Activated B cell treated with CpG ODN at 0.5 μM for 24 hours (primary cell): ENCODE measurements around the gene CMC4. TPM values are rescaled to one million over a fixed set of nuclear protein-coding genes. Genes with fewer than 3 reads are reported as not detected.

Experiments
- ATAC-seq: fragments of 200-7000 bp; cut with Tn5 transposase; one replicate; pipeline ENCODE4 v1.10.0; 2021; ENCODE audit warnings: low read depth, mild to moderate bottlenecking, moderate library complexity
- CTCF ChIA-PET: fragments of 350-600 bp; sonication (Branson Sonifier 250); formaldehyde crosslinking; loops from one replicate; lab custom pipeline; 2021; ENCODE audit warnings: antibody characterized with exemption; lab: Charles Lee
- POLR2A ChIA-PET: fragments of 350-600 bp; sonication (Branson Sonifier 250); formaldehyde crosslinking; loops from one replicate; lab custom pipeline; 2021; ENCODE audit warnings: antibody characterized with exemption; lab: Charles Lee
- DNase-seq: peaks from one replicate; pipeline ENCODE4 v3.0.0; 2022
- H3K27ac Mint-ChIP-seq: one replicate; pipeline ENCODE4 v1.8.0; 2020; ENCODE audit warnings: mixed read lengths
- H3K27me3 Mint-ChIP-seq: one replicate; pipeline ENCODE4 v1.8.0; 2021; ENCODE audit warnings: mixed read lengths
- H3K36me3 Mint-ChIP-seq: one replicate; pipeline ENCODE4 v1.8.0; 2021; ENCODE audit warnings: low read depth, mixed read lengths
- H3K4me1 Mint-ChIP-seq: one replicate; pipeline ENCODE4 v1.8.0; 2021; ENCODE audit warnings: mixed read lengths
- H3K4me3 Mint-ChIP-seq: one replicate; pipeline ENCODE4 v1.8.0; 2020; ENCODE audit warnings: mild to moderate bottlenecking, mixed read lengths
- H3K9me3 Mint-ChIP-seq: one replicate; pipeline ENCODE4 v1.8.0; 2020; ENCODE audit warnings: mixed read lengths
- CTCF ChIP-seq: fragments of 200-600 bp; IDR thresholded peaks from one replicate; pipeline ENCODE4 v1.8.0; 2022; ENCODE audit warnings: antibody characterized with exemption, mild to moderate bottlenecking
- intact Hi-C: fragments of 100-400 bp; cut with micrococcal nuclease; formaldehyde crosslinking; loops from one replicate; pipeline ENCODE4 v1.15.1; 2024
- total RNA-seq: library from RNA; stranded (reverse); gene quantifications from 2 replicates; pipeline ENCODE4 v1.2.3, GENCODE V29; 2022

The CMC4 gene
- total RNA-seq, 1 donor from 2014 or later = 5.3 TPM

GRCh38 chrX:155108427-155108826 is 37.5 kb upstream of the CMC4 start:
- no peak overlapping the region for H3K27ac Mint-ChIP-seq
- peaks cover 32% of the 10 kb centered on the region for H3K36me3 Mint-ChIP-seq
- H3K9me3 Mint-ChIP-seq = no peaks in the 10 kb centered on the region
- H3K4me3 Mint-ChIP-seq = no peak overlapping the region
- intact Hi-C loops = no loop called here
- H3K4me1 Mint-ChIP-seq = peaks cover 3% of the 10 kb centered on the region
- ATAC-seq = no peak
- ChIA-PET POLR2A (no interaction called here), CTCF (no interaction called here)
- TF ChIP-seq CTCF = no peak
- no peaks in the 10 kb centered on the region for H3K27me3 Mint-ChIP-seq
- no peak for DNase-seq

- ChIA-PET POLR2A (no interaction called here), CTCF (no interaction called here)
- Mint-ChIP-seq H3K9me3 (no peaks in the 10 kb centered on the region), H3K4me3 (no peak overlapping the region), H3K36me3 (peaks cover 34% of the 10 kb centered on the region), H3K27ac (no peak overlapping the region), H3K4me1 (peaks cover 3% of the 10 kb centered on the region), H3K27me3 (no peaks in the 10 kb centered on the region)
- no peak for TF ChIP-seq CTCF
- intact Hi-C loops = no loop called here
- DNase-seq (no peak), ATAC-seq (no peak)
Observed at GRCh38 chrX:155105919-155106318, 35.0 kb upstream of the CMC4 start.

GRCh38 chrX:155094468-155095061 is 23.6 kb upstream of the CMC4 start:
- intact Hi-C loops = loop anchor here (2.0 to 5.0 kb wide), 2 partner anchors 123 to 556 kb away; partner anchors contain the start of gene VBP1
- ChIA-PET CTCF (interaction anchor here (0.8 to 1.9 kb wide), 3 partner anchors 9 to 177 kb away, joined by 3 to 8 read pairs (median 4); partner anchors contain the start of gene VBP1), POLR2A (no interaction called here)
- ATAC-seq (peak; percentile 56), DNase-seq (no peak)
- Mint-ChIP-seq H3K36me3 (peaks cover 38% of the 10 kb centered on the region), H3K9me3 (no peaks in the 10 kb centered on the region), H3K4me3 (no peak overlapping the region), H3K4me1 (no peaks in the 10 kb centered on the region), H3K27me3 (no peaks in the 10 kb centered on the region), H3K27ac (no peak overlapping the region)
- TF ChIP-seq CTCF = no peak

- TF ChIP-seq CTCF = no peak
- intact Hi-C loops = loop anchor here (1.0 kb wide), 2 partner anchors 106 to 169 kb away; no protein-coding TSS in a partner anchor
- Mint-ChIP-seq H3K4me3 (no peak overlapping the region), H3K4me1 (no peaks in the 10 kb centered on the region), H3K27me3 (no peaks in the 10 kb centered on the region), H3K27ac (no peak overlapping the region), H3K36me3 (peaks cover 27% of the 10 kb centered on the region), H3K9me3 (no peaks in the 10 kb centered on the region)
- ATAC-seq (no peak), DNase-seq (no peak)
- ChIA-PET CTCF (interaction anchor here (0.7 to 1.9 kb wide), 2 partner anchors 169 to 245 kb away, joined by 3 to 9 read pairs; no protein-coding TSS in a partner anchor), POLR2A (no interaction called here)
Observed at GRCh38 chrX:155086961-155087735, 16.2 kb upstream of the CMC4 start.
